Measurements from ENCODE around the gene KIF5A.
"Not testable (repeated sequence)": the region's sequence is repeated elsewhere in the genome, so short reads cannot be mapped to it uniquely, and the experiment has no call there.

The KIF5A gene

DNA sequence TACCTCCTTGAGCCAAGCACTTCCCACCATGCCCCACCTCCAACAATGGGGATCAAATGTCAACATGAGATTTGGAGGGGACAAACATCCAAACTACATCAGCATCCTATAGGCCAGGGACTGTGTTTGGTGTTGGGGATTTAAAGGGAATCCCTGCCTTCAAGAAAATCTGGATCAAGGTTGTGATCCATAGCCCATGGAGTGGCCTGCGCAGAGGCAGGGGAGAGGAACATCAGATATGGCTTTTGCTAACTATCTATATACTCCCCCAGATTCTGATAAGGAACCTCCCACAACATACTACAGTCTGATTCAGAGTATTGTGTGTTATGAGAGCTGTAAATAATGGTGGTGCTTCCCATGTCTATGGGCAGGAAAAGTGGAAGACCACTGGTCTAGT lies 5.1 kb downstream of the KIF5A start:
- CTCF ChIA-PET: no interaction called here
- TF ChIP-seq, protein P1, sequence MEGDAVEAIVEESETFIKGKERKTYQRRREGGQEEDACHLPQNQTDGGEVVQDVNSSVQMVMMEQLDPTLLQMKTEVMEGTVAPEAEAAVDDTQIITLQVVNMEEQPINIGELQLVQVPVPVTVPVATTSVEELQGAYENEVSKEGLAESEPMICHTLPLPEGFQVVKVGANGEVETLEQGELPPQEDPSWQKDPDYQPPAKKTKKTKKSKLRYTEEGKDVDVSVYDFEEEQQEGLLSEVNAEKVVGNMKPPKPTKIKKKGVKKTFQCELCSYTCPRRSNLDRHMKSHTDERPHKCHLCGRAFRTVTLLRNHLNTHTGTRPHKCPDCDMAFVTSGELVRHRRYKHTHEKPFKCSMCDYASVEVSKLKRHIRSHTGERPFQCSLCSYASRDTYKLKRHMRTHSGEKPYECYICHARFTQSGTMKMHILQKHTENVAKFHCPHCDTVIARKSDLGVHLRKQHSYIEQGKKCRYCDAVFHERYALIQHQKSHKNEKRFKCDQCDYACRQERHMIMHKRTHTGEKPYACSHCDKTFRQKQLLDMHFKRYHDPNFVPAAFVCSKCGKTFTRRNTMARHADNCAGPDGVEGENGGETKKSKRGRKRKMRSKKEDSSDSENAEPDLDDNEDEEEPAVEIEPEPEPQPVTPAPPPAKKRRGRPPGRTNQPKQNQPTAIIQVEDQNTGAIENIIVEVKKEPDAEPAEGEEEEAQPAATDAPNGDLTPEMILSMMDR (conservative IDR thresholded peaks at IDR 0.05; ENCODE audit: low read depth): no peak

DNA sequence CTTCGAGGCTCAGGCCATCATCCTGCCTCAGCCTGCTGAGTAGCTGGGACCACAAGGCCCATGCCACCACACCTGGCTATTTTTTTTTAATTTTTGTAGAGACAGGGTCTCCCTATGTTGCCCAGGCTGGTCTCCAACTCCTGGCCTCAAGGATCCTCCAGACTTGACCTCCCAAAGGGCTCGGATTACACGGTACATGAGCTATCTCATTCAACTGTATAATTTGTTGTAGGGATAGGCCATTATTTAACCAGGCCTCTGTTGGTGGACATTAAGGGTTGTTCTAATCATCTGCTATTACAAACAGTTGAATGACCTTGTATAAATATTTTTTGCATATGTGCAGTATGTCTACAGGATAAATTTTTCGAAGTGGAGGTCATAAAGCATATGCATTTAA lies 9.0 kb downstream of the KIF5A start:
- CTCF ChIA-PET: no interaction called here
- TF ChIP-seq, protein P1 (conservative IDR thresholded peaks at IDR 0.05; ENCODE audit: low read depth): no peak
- no peak for DNase-seq (ENCODE audit: low spot score)
- POLR2A ChIA-PET (ENCODE audit: low non-redundant PET): no interaction called here
- H3K27ac ChIP-seq: no peak overlapping the region

More for the DNA sequence above, 5.1 kb downstream of the KIF5A start:
- POLR2A ChIA-PET (ENCODE audit: low non-redundant PET): no interaction called here
- no peak overlapping the region for H3K27ac ChIP-seq
- no peak for DNase-seq (ENCODE audit: low spot score)

DNA sequence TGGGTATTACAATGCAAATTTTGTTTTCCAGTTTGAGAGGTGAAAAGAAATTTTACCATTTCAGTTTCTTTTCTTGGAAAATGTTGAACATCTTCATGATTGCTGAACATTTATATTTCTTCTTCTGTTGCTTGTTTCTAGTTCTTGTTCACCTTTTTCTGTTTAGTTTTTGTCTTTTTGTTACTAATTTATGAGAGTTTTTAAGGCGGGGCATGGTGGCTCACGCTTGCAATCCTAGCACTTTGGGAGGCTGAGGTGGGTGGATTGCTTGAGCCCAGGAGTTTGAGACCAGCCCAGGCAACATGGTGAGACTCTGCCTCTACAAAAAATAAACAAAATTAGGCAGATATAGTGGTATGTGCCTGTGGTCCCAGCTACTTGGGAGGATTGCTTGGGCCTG lies 10.7 kb downstream of the KIF5A start:
- no peak overlapping the region for H3K27ac ChIP-seq
- POLR2A ChIA-PET (ENCODE audit: low non-redundant PET): no interaction called here
- CTCF ChIA-PET: no interaction called here
- no peak for DNase-seq (ENCODE audit: low spot score)
- TF ChIP-seq, protein P1 (conservative IDR thresholded peaks at IDR 0.05; ENCODE audit: low read depth): no peak

DNA sequence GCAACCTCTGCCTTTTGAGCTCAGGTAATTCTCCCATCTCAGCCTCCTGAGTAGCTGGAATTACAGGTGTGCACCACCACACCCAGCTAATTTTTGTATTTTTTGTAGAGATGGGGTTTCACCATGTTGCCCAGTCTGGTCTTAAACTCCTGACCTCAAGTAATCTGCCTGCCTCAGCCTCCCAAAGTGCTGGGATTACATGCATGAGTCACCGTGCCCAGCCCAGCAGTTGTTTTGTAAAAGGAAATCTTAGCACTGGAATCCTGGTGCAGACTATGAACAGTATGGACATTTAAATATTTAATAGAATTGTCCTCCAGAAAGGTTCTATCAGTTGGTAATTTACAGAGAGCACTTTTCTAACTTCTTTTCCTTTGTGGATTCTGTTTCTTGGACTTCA lies 11.3 kb downstream of the KIF5A start:
- DNase-seq (ENCODE audit: low spot score); CTCF ChIA-PET; POLR2A ChIA-PET (ENCODE audit: low non-redundant PET); H3K27ac ChIP-seq: not testable (repeated sequence)

DNA sequence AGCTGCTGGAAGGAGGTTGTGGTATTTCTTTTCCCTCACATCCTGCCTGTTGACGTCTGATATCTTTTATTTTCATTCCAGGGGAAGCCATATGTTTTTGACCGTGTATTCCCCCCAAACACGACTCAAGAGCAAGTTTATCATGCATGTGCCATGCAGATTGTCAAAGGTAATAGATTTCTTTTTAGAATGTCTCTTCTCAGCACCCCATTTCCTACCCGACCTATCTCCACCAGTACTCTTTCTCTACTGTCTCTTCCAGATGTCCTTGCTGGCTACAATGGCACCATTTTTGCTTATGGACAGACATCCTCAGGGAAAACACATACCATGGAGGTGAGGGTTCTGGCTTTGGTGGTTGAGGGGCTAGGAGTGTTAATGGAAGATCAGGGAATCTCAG lies 13.5 kb downstream of the KIF5A start:
- ChIA-PET CTCF (no interaction called here), POLR2A (ENCODE audit: low non-redundant PET) (no interaction called here)
- no peak overlapping the region for H3K27ac ChIP-seq
- no peak for DNase-seq (ENCODE audit: low spot score)
- TF ChIP-seq, protein P1 (conservative IDR thresholded peaks at IDR 0.05; ENCODE audit: low read depth): no peak

DNA sequence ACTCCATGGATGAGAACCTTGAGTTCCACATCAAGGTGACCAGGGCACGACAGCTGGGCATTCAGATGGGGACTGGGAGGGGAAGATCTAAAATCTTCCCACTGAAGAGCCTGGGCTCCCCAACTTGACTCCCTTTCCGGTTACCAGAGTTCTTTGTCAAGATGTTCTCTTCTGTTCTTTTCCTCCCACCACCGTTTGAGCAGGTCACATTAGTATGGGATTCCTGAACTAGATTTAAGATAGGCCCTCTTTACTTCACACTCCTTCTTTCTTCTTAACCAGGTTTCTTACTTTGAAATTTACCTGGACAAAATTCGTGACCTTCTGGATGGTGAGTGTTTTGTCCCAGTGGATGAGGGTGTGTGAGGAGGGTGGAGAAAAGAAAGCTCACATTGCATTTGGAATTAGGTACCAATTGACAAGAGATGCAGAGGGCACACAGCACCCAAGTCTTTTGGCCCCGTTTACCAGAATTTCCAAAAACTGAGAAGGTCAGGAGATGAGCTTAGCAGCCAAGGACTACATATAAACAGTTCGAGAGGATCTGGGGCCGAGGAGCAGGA lies 14.4 kb downstream of the KIF5A start:
- ChIA-PET POLR2A (ENCODE audit: low non-redundant PET) (no interaction called here), CTCF (interaction anchor here (0.6 to 1.1 kb wide), 4 partner anchors 19 to 81 kb away, joined by 3 to 5 read pairs (median 3); partner anchors contain the start of gene B4GALNT1)
- DNase-seq (ENCODE audit: low spot score): no peak
- H3K27ac ChIP-seq: no peak overlapping the region
- TF ChIP-seq, protein P1 (conservative IDR thresholded peaks at IDR 0.05; ENCODE audit: low read depth): no peak

DNA sequence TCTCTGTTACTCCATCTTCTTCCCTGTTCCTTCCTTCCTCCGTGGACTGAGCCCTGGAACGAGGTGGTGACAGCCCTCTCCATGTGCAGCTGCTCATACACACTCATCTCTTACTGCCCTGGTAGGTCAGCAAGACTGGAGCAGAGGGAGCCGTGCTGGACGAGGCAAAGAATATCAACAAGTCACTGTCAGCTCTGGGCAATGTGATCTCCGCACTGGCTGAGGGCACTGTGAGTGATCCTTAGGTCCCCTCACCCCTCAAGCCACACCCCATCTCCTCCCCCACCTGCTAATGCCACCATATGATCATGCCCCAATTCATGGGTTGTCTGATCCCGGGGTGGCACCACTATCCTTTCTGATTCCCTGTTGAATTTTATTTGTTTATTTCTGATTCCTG lies 19.0 kb downstream of the KIF5A start:
- H3K27ac ChIP-seq: no peak overlapping the region
- TF ChIP-seq, protein P1 (conservative IDR thresholded peaks at IDR 0.05; ENCODE audit: low read depth): no peak
- ChIA-PET POLR2A (ENCODE audit: low non-redundant PET) (no interaction called here), CTCF (interaction anchor here (0.9 kb wide), 1 partner anchor 15 kb away, joined by 3 read pairs; no protein-coding TSS in a partner anchor)
- DNase-seq (ENCODE audit: low spot score): no peak

Data from RWPE1 (cell line).